ENCODE results near the gene CDK17.
A peak's percentile ranks its signal among the peaks of the same experiment; 100 is the strongest.

The CDK17 gene

GRCh38 chr12:96366381-96366654, 33.9 kb downstream of the CDK17 start:
- no peak for TF ChIP-seq CTCF (IDR thresholded peaks at IDR 0.05; ENCODE audit: low read depth, low read length, missing control alignments)
- no peak for DNase-seq (ENCODE audit: extremely low read depth, low read depth)
- no peak overlapping the region for H3K4me3 ChIP-seq (replicated peaks; ENCODE audit: low read depth, low read length)

- DNase-seq (ENCODE audit: extremely low read depth, low read depth), result no peak
- no peak for TF ChIP-seq CTCF (IDR thresholded peaks at IDR 0.05; ENCODE audit: low read depth, low read length, missing control alignments)
- H3K4me3 ChIP-seq (replicated peaks; ENCODE audit: low read depth, low read length), result no peak overlapping the region
Observed at GRCh38 chr12:96365604-96366380, 34.4 kb downstream of the CDK17 start.

DNA sequence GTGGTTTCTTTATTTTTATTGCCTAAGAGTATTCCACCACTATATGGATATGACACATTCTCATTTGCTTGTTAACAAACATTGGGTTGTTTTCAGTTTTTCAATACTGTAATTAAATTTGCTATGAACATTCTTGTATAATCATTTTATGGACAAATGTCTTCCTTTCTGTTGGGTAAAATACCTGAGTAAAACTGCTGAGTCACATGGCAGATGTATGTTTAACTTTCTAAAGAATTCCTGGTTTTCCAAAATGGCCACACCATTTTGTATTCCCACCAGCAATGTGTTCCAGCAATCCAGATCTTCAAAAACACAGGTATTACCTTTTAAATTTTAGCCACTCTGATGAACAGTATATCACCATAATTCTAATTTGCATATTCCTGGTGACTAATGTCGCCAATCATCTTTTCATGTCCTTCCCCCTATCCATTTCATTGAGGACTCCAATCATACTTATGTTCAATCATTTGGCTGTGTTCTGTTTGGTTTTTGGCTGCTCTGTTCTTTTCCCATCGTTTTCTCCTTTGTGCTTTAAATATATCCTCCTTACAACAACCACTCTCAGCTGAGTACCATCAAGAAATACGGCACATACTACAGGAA, 36.0 kb downstream of the CDK17 start:
- DNase-seq (ENCODE audit: extremely low read depth, low read depth), result no peak
- H3K4me3 ChIP-seq (replicated peaks; ENCODE audit: low read depth, low read length), result no peak overlapping the region
- TF ChIP-seq CTCF (IDR thresholded peaks at IDR 0.05; ENCODE audit: low read depth, low read length, missing control alignments), result no peak

DNA sequence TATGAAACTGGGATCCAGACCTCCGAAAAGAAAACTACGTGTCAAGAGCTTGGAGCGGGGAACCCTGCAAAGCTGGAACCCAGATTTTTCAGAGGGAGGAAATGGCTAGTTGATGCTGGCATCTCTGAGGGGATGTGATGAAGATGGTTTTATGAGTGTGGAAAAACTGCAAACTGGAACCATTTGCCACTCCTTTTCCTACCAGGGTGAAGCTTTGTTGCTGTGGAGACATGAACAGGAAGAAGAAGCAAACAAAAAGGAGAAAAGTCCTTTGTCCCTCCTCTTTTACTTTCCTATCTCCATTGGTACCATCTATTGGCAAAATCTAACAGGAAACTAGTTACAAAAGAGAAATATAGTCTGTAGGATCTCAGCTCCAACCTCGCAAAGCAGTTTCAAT, 39.2 kb downstream of the CDK17 start:
- no peak for TF ChIP-seq CTCF (IDR thresholded peaks at IDR 0.05; ENCODE audit: low read depth, low read length, missing control alignments)
- peak; percentile 10 for DNase-seq (ENCODE audit: extremely low read depth, low read depth)
- H3K4me3 ChIP-seq (replicated peaks; ENCODE audit: low read depth, low read length), result no peak overlapping the region

DNA sequence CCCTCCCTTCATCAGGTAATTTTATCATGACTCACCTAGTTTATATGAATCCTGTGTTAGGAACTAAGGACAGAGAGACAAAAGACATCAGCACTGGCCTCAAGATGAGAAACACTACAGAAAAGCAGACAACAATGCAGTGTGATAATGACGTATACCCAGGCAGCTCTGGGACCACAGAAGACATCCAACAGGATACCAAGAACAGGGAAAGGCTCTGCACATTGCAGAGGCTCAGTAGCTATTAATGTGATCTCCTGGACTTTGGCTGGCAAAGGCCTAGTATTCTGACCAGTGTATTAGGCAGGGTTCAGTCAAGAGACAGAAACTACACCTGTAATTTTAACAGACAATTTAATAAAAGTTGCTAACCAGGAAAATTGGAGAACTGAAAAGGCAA, 39.7 kb downstream of the CDK17 start:
- DNase-seq (ENCODE audit: extremely low read depth, low read depth), result no peak
- no peak overlapping the region for H3K4me3 ChIP-seq (replicated peaks; ENCODE audit: low read depth, low read length)
- TF ChIP-seq CTCF (IDR thresholded peaks at IDR 0.05; ENCODE audit: low read depth, low read length, missing control alignments), result no peak

- DNase-seq (ENCODE audit: extremely low read depth, low read depth), result peak; percentile 10
- H3K4me3 ChIP-seq (replicated peaks; ENCODE audit: low read depth, low read length), result no peak overlapping the region
- TF ChIP-seq CTCF (IDR thresholded peaks at IDR 0.05; ENCODE audit: low read depth, low read length, missing control alignments), result no peak
Observed at GRCh38 chr12:96359328-96359727, 40.9 kb downstream of the CDK17 start.
